Measurements from ENCODE around the gene GPRIN3.
"Not testable (repeated sequence)": the region's sequence is repeated elsewhere in the genome, so short reads cannot be mapped to it uniquely, and the experiment has no call there.

GPRIN3 gene

DNA sequence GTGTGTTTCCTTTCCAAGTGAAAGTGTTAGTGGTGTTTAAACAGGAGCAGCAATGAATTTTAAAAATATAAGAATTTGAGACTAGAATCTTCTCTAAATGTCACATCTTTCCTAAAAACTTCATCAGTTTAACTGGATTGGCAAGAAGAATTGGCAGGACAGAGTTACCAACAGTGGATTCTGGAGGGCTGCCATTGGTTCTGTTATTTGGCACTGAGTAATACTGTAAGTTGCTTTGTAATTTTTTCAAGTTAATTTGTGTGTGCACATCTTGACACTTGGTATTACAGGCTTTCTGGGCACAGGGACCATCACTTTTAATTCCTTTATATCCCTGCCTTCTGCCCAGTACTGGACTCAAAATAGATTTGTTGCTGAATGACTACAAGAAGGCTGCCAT lies 4.5 kb upstream of the GPRIN3 start:
- no peak for DNase-seq (ENCODE audit: low spot score)

DNA sequence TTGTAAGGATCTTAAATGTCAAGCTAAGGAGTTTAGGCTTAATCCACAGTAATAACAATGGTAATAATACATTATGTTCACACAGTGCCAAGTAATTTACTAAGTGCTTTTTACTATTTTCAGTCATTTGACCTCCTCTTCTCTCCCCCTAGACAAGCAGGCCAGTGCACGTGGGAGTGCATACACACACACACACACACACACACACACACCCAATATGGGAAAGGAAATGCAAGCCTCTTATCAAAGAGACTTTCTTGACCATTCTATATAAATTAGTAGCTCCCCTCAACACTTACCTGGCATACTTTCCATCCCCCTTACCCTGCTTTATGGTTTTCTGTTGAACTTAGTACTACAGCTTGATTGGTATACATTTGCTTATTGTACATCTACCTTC lies 3.8 kb upstream of the GPRIN3 start:
- no peak for DNase-seq (ENCODE audit: low spot score)

DNA sequence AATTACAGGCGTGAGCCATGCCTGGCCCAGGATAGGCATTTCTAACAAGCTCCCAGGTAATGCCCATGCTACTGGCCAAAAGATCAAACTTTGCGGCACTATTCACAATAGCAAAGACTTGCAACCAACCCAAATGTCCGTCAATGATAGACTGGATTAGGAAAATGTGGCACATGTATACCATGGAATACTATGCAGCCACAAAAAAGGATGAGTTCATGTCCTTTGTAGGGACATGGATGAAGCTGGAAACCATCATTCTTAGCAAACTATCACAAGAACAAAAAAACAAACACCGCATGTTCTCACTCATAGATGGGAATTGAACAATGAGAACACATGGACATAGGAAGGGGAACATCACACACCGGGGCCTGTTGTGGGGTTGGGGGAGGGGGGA lies 1.6 kb upstream of the GPRIN3 start:
- not testable (repeated sequence) for DNase-seq (ENCODE audit: low spot score)

DNA sequence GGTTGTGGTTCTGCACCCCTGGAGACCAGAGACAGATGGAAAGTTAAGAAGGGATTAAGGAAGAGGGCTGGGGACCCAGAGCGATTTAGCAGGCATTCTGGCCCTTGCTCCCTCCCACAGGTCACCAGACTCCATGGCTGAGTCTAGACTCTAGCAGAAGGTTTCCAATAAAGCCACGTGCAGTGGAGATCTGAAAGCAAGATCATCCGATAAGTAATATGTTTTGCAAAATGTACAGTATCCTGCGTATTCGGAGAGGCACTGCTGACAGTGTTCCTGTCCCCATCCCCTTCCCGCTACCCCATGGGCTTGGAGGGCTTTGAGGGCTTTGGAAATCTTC lies 531 bp upstream of the GPRIN3 start:
- no peak for DNase-seq (ENCODE audit: low spot score)

DNA sequence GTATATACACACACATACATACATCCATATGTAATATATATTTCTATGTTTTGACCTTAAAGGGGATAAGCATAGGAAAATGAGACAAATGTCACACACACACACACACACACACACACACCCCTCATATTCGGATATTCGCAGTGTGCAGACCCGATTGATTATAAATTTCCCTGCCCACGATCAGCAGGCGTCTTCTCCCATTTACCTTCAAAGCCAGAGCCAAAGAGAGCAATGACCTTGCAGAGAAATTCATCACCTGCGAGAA lies 488 bp downstream of the GPRIN3 start:
- no peak for DNase-seq (ENCODE audit: low spot score)

DNA sequence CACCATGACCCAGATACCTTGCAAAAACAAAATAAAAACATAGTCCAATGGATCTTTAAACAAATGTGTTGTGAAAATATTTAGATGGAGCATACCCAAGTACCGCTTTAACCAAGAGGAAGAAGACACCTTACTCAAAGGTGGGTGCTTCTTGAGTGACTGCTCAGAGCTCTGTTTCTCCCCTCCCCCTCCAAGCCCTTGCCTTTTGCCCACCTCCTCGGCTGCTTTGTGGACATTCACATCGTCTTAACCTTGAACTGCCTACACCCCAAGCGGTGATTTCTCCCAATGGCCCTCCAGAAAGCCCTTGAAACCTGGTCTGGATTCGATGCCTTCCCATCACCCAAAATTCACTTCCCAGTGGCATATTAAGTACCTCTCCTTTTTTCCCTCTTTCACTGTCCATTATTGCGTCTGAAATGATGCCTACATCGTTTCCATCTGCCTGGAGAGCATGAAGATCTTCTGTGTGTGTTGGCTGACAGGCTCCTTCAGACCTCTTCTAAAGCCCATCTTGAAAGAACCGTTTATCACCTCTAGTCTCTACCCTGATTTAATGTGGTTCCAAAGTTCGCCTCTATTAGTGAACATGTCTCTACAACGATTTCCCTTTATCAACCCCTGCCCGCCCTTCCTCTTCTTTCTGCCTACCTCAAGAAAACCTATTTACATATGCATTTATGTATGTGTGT lies 968 bp downstream of the GPRIN3 start:
- no peak for DNase-seq (ENCODE audit: low spot score)

DNA sequence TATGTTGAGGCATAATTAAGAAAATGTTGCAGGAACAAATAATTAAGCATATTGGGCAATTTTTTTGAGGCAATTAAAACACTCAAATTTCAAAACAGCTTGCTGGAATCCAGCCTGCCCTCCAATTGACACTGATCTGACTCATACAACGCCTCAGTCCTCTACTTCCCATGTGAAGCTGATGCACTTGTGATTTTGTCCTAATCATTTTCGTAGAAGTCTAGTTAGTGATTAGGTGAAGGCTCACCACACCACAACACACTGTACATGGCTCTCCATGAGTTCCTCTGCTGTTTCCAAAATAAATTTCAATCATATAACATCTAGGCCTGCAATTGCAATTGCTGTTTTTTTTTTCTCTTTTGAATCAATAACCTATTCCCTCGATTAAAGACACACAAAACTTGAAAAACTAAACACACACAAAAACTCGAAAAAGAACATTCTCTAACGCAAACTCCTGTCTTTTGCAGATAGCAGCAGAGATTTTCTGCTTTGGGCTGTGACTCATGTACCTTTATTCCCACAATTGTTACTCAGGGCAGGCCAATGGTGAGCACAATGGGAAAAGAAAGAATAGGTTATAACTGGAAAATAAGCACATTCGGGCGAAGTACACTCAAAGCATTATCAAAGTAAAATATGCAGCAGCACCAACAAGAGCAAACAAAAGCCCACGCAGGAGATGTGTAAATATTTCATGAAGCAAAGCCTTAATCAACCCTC lies 1.7 kb downstream of the GPRIN3 start:
- DNase-seq (ENCODE audit: low spot score), result no peak

DNA sequence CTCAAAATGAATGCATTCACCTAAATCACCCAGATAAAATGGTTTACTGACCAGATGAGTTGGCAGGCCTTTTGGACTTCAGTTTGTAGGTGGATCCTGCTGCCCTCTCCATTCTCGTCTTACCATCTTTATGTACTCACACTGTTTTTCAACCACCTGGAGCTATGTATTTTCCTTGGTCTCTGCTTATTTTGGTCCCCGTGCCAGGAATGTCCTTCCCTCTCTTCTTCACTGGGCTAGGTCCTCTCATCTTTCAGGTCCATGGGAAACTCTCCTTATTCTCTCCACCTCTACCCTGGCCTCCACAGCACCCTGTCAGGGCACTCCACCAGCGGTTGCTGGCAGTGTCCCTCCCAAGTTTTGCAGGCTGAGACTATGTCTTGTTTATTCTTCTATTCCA lies 2.6 kb downstream of the GPRIN3 start:
- DNase-seq (ENCODE audit: low spot score), result no peak

DNA sequence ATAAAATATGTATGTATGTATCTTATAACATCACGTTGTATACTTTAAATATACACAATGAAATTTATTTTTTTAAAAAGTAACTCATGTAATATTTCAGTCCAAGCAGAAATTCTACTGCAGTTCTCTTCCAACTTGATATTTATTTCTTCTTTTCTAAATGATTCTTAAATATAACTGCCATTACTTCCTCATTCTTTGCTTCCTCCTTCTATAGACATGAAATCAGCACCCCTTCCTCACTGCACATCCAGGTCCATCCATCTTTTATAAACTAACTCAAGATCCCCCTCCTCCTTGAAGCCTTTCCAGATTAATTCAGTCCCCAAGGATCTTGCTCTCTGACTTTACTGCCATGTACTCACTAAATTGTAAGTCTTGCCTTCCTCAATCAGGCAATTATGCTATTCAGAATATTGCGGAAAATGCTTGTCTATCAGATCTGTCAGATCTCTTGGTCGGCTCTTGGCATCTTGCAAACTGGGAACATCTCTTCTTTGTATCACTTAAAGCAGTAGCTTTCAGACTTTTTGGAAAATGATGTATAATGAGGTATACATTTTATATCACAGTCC lies 3.7 kb downstream of the GPRIN3 start:
- no peak for DNase-seq (ENCODE audit: low spot score)

DNA sequence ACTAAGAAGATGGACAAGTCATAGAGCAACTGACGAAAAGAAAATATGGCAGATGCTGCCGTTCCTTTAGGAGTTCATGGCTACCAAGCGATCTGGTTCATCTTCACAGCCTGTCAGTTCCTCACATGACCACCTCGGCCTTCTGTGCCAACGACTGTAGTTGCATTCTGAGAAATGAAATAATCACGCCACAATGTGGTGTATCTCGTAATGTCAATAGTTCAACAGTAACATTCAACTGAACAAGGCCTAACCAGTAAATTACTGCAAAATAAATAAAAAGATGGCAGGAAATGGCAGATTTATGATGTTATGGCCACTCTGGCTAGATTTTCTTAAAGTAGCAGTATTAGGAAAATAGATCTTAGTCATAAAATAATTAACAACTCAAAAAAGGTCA lies 4.4 kb downstream of the GPRIN3 start:
- no peak for DNase-seq (ENCODE audit: low spot score)

DNA sequence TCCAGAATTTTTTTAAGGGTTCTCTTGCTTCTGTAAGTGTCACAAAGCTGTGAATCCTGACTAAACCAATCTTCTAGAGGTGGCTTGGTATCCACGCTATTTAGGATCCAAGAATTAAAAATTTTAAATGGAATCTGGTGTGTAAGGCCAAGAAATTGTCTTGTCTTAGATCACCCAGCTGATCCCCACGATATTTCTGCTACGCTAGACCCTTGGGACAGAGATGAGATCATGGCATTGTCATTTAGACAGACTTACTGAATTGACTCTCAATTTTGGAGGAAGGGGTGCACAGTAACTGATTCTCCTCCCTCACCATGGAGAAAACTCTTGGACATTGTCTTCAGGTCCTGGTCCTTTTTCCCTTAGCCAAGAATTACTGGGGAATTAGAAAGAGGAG lies 5.7 kb downstream of the GPRIN3 start:
- DNase-seq (ENCODE audit: low spot score), result no peak

DNA sequence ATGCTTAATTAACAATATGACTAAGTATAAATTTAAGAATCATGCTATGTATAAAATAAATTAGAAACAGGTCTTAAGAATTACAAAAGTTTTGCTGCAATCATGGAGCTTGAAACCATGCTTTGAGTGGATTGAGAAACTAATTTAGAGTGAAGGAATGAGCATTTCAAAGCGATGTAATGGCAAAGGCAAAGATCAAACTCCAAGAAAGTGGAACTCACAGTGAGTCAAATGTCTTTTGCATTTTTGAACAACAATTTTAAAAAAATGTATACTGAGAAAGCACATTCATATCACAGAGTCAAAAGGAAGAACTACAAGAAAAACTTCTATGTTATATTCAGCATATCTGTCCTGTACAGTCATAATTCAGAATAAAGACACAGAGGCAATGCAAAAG lies 6.6 kb downstream of the GPRIN3 start:
- DNase-seq (ENCODE audit: low spot score), result no peak

DNA sequence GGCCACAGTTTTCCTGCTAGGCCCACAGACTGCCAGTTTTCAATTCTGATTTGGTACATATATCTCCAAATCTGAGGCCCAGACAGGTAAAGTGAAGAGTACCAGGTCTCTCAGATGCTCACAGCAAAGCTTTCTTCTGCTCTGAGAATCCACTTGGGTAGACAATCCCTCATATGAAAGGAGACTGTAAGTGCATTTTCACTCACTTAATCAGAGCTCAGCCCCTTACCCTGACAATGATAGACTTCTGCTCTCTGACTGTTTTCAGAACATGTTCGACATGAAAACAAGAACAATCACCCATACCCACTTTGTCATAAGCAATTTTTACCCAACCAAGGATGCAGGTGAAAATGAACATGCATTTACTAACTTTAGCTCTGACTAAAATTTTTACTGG lies 7.1 kb downstream of the GPRIN3 start:
- no peak for DNase-seq (ENCODE audit: low spot score)

DNA sequence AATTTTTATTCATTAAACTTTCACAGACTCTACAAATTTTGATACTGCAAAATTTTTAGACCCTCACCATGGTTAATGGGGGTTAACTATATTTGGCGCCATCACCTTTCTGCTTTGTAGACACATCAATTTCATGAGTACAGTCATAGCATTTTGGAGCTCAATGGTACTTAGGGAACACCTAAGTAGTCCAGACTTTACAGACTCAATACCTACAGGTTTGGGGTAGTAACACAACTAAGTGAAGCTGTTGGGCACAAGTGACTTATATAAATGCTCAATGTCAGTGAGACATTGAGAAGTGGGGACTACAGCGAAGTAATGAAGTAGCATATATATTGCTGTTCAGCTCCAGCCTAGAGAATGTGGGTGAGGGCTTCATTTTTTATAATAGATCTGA lies 7.5 kb downstream of the GPRIN3 start:
- DNase-seq (ENCODE audit: low spot score), result no peak

DNA sequence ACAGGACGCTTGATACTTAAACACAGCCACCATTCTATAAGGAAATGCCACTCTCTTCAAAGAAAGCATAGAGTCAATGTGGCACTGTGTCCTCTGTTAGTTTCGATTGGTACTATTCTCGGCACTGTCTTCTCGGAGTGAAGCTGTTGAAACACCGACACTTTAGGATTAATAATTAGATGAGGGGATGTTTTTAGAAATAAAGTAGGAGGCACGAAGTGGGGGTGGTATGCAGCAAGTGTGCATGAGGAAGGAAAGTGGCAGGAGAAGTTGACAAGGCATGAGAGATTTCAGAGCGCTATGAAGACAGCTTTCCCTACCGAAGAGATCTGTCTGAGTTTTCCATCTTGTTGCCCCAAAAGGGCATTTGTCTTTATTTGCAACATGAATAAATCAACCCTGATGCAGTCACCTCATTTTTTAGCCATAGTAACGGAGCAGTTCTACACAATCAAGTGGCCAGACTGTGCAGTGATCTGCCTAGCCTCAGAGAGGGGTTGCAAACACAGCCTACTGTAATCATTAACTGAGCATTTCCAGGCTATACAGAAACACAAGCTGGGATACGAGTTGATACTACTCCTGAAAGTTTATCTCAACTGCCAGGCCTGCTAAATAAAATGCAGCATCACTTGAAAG lies 8.3 kb downstream of the GPRIN3 start:
- DNase-seq (ENCODE audit: low spot score), result peak; percentile 83

DNA sequence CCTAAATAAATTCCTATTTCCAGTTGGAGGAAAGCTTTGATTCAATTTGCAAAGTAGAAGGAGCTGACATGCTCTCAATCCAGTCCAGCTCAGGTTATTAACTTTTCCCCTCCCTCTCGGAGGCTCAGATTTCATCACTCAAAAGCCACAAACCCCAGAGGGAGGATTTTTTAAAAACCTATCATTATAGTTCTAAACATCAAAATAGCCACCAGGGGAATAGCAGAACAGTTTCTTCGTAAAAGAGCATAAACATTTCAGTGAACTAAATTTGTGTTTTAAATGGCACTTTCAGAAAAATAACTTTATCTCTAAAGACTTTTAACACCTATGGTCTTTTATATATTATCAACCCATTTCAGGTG lies 8.8 kb downstream of the GPRIN3 start:
- no peak for DNase-seq (ENCODE audit: low spot score)

DNA sequence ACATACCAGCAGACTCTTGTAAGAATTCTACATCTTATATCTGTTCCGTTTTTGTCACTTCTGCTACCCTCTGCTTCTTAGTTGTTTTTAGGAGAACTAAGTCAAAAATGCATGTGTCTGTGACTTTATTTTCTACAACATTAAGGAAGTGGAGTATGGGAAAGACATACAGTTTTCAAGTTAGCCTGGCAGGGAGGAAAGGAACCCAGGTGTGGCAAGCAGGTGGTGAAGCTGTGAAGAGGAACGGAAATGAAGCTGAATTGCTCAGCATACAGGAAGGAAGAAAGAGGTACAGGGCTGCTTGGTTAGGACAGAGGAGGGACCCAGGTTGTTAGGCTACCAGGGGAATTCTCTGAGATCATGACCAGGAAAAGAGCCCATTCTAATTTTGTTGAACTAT lies 9.4 kb downstream of the GPRIN3 start:
- DNase-seq (ENCODE audit: low spot score), result no peak

DNA sequence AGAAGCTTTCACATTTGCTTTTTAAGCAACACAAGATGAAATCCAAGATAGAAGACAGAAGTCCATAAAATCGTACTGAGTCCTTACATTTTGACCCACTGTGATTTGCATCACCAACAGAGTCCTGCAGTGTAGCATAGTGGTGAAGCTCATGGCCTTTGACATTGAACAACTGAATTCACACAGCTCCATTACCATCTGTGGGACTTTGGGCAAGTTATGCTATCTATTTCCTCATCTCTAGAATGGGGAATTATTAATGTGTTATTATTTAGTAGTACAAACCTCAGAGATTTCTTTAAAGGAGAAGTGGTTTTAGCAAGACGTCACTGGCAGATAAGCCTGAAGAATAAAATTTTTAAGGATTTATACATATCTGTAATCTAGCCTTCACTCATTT lies 10.7 kb downstream of the GPRIN3 start:
- DNase-seq (ENCODE audit: low spot score), result no peak

DNA sequence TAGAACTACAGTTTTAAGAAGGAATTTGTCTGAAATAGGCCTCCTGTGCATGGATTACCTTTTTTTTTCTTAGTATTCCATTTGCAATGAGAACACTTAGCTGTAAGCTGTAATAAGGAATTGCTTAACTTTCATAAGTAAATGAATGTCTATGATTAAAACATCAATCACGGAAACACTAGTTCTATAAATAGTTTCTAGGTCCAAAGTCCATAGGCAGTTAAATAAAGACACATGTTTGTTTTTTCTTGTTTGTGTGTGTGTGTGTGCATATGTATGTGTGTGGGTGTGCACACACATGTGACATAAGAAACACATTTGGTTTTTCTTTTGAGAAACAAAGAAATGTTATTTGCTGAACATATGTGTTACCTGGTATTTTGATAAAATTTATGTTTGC lies 11.2 kb downstream of the GPRIN3 start:
- DNase-seq (ENCODE audit: low spot score), result no peak

DNA sequence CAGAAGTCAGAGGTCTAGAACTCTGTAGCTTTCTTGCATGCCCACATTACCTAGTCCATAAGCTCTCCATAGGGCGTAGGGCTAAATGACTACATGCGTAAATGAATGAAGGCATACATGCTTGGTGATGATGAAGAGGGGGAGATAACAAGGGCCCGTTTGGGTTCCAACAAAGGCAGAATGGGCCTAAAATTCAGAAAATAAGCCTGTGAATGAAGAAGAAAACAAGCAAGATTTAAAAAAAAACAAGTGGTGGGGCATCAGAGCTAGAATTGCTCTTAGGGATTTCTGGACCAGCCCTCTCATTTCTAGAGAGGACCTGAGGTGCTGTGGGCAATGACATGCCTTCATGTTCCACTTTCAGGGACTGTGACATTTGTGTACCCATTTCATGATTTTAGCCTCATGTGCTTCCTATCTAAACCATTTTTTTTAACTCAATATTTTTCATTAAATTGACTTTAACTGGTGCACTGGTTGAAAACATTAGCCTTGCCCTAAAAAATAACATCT lies 12.1 kb downstream of the GPRIN3 start:
- DNase-seq (ENCODE audit: low spot score), result no peak

DNA sequence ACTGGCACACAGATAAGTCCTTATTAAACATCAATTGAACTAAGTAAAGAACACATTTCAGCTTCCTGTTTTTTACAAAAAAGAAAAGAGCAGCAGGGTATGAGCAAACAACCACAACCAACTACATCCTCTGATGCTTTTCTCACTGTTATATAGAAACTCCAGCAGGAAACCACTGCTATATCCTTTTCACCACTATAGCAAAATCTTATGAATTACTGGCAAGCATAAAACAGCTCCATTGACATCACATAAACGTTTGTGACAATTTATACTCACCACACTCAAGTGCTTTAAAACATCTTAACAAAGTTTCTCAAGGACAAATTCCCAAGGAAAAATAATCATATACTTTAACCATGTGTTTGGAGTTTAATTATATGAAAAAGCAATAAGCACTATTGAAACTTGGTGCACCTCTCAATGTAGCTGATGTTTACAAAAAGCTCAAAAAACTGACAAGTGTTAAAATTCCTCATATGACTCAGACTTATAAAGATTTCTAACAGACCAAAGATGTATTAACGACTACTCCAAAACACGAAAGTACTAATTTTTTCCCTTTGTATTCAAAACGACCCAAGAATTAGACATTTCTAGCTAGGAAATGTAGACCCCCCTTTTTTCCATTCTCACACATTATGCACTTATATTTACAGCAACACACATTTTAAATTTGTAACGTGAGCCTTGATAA lies 12.9 kb downstream of the GPRIN3 start:
- no peak for DNase-seq (ENCODE audit: low spot score)

DNA sequence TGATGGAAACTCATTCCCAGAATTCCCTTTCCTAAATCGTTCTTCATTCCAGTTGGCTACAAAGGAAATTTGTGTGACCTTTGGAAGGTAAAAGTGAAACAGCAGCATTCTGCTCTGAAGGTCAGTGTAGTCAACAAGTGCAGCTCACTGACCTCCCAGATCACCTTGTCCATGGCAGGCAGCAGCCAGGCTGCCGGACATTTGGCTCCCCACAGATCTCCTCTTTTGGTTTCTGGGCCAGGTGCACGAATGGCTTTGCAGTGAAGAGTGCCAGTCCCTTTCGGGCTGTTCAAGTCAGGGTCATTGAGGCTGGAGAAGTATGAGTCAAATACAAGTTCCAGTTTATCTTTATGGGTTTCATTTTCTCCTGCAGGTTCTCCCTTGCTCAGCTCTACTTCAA lies 14.3 kb downstream of the GPRIN3 start:
- no peak for DNase-seq (ENCODE audit: low spot score)
